Astrocyte of the cerebellum (primary cell): ENCODE data around the gene CMKLR1.

Experiments used
- DNase-seq: peaks from one replicate; pipeline ENCODE4 v3.0.0-alpha.2; 2011; ENCODE audit warnings: low read depth
- H3K4me3 ChIP-seq: 2 replicates; pipeline ENCODE4 v1.5.1; 2011; ENCODE audit warnings: mild to moderate bottlenecking, low read depth, low read length, moderate library complexity
- in situ Hi-C: cut with HindIII; loops from 2 replicates; pipeline ENCODE4 v1.10.0; 2017; ENCODE audit warnings: low sequenced_read_pairs
- TF ChIP-seq, protein P1 (sequence below): IDR thresholded peaks from 2 replicates; pipeline ENCODE4 v1.5.1; 2012; ENCODE audit warnings: low read length, low read depth, moderate library complexity, mild to moderate bottlenecking; ENCODE audit errors: missing control alignments

The CMKLR1 gene

DNA sequence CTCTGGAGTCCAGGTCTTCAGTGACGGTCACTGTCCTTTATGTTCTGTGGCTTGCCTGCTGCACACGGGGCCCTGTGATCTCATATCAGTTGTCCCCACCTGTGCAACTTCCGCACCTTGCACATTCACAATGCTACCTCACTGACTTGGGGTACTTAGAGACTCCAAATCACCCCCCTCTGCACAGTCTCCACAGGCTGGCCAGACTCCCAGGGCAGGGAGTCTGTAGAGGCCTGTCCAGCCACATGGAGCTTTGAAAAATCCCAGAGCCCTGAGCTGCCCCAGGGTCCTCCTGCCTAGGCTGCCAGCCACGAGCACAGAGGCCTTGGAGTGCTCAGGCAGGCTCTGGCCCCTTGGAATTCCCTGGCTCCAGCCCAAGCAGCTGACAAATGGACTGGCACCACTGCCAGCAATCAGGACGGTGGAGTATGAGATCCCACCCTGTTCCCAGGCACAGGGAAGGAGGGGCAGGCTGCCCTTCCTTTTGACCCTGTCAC lies 26.4 kb downstream of the CMKLR1 start:
- in situ Hi-C loops: no loop called here
- H3K4me3 ChIP-seq: no peak overlapping the region
- TF ChIP-seq, protein P1, sequence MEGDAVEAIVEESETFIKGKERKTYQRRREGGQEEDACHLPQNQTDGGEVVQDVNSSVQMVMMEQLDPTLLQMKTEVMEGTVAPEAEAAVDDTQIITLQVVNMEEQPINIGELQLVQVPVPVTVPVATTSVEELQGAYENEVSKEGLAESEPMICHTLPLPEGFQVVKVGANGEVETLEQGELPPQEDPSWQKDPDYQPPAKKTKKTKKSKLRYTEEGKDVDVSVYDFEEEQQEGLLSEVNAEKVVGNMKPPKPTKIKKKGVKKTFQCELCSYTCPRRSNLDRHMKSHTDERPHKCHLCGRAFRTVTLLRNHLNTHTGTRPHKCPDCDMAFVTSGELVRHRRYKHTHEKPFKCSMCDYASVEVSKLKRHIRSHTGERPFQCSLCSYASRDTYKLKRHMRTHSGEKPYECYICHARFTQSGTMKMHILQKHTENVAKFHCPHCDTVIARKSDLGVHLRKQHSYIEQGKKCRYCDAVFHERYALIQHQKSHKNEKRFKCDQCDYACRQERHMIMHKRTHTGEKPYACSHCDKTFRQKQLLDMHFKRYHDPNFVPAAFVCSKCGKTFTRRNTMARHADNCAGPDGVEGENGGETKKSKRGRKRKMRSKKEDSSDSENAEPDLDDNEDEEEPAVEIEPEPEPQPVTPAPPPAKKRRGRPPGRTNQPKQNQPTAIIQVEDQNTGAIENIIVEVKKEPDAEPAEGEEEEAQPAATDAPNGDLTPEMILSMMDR: no peak
- no peak for DNase-seq

DNA sequence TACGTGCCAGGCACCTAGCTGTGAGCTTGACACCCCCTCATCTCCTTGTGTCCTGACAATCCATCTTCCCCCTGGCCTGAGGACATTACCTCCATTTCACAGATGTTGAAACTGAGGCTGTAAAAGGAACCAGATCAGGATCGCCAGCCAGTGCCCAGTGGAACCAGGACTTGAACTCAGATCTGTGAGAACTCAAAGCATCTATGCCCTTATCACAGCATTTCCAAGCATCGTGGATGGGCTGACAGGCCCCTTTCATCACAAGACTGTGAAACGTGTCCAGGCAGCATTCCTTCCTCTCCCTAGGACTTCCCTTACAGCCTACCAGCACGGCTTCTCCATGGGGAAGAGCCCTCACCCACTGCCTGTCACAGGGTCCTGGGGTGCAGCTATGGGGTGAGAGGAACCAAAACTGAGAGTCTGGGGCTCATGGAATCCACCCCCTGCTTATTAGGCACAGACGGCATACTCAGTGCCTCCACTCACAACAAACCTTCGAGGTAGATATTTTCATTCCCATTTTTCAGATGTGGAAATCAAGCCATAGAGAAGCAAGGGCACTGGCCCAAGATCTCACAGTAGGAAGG lies 26.9 kb downstream of the CMKLR1 start:
- H3K4me3 ChIP-seq: no peak overlapping the region
- no peak for DNase-seq
- in situ Hi-C loops: no loop called here
- TF ChIP-seq, protein P1: no peak

DNA sequence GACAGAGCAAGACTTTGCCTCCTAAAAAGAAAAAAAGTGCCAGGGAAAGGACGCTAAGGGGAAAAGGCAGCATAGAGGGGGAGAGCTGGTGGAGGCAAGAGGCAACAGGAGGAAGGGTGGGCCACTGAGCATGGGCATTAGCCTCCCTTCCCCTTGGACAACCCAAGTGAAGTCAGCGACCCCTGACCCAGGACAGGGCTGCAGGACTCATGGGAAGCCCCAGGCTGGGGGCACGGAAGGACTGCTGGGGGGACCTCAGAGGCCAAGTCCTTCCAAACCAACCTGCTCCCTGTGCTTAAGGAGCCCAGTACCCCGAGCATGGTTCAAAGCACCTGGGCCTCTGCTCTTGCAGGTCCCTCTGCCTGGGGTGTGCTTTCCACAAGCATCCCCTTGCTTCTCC lies 27.5 kb downstream of the CMKLR1 start:
- TF ChIP-seq, protein P1: no peak
- in situ Hi-C loops: no loop called here
- no peak overlapping the region for H3K4me3 ChIP-seq
- DNase-seq: no peak

DNA sequence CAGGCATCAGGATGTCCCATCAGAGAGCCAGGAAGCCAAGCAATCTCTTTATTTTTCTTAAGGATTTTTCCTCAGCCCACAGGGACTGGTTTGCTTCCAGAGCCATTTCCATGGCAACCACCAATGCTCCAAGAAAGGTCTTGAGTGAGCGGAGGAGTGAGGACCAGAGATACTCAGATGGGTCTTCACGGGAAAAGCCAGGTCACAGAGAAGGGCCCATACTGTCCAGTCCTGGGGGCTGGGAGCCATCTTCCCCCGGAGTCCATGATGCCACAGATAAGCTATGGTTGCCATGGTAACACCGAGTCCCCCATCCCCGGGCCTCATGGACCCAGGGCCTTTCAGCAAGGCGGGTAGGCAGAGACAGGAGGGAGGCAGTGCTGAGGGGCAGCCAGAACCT lies 28.6 kb downstream of the CMKLR1 start:
- DNase-seq: peak; percentile 16
- TF ChIP-seq, protein P1: no peak
- in situ Hi-C loops: no loop called here
- no peak overlapping the region for H3K4me3 ChIP-seq

DNA sequence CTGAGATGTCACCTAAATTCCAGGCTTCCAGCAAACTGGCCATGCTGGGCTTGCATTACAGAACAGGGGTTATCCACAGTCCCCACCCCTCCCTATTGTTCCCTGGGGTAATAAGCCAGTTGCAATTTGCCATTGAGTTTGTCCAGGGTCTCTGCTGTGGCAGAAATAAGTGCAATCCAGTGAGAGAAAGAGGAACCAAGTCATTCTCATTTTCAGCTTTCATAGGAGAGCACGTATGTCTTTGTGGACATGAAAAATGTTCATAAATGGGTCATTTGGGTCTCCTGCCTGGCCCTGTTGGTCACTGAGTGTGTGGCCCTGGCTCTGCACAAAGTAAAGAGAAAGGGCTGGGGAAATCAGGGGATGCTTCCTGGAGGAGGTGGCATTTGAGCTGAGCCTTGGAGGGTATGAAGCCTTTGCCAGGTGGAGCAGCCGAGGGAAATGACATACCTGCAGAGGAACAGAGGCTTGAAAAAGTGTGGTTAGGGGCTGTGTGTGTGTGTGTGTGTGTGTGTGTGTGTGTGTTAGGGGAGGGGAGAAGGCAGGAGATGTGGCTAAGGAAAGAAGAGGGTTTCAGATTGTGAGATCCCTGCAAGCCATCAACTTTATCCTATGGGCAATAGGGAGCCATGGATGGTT lies 29.3 kb downstream of the CMKLR1 start:
- TF ChIP-seq, protein P1: no peak
- no peak overlapping the region for H3K4me3 ChIP-seq
- no peak for DNase-seq
- in situ Hi-C loops: no loop called here

DNA sequence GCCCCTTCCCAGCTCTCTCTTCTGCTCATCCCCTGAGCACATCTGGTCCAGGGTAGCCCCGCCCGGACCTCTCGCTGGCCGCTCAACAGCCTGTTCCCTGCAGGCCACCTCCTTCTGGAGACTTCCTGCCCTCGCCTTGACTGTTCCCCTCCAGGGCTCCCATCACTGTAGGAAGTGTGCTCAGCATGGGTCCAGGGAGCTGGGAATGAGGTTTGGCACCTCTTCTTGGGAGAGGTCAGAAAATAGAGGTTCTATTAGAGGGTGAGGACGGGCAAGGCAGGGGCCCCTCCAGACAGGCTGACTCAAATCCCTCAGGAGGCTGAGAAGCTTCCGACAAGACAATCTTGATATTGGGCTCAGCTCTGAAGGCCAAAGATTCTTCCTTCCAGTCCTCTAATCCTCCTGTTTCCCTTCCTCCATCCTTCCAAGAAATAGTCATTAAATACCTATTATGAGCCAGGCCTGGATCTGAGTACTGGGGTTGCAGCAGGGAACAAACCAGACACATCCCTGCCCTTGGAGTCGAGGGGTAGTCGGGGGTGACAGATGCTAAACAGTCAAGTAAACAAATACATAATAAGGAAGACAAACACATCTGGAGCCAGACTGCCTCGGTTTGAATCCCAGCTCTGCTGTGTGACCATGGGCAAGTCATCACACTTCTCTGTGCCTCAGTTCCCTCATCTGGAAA lies 30.6 kb downstream of the CMKLR1 start:
- TF ChIP-seq, protein P1: no peak

More for the DNA sequence above, 30.6 kb downstream of the CMKLR1 start:
- H3K4me3 ChIP-seq: no peak overlapping the region
- no peak for DNase-seq
- in situ Hi-C loops: no loop called here
